ENCODE measurements around the gene MSRB2. TPM values are rescaled to one million over a fixed set of nuclear protein-coding genes. Genes with fewer than 3 reads are reported as not detected.

MSRB2 gene
- 10 to 100 TPM; 19.0 to 31.5 (median 24.9) TPM for total RNA-seq

GRCh38 chr10:23095404-23095965 lies at the start of gene MSRB2:
TSS of gene MSRB2 (plus strand) at chr10:23095579. CDS start at chr10:23095609, 30 bp downstream.
- TF ChIP-seq CTCF (IDR thresholded peaks at IDR 0.05) (no peak), POLR2AphosphoS5 (IDR thresholded peaks at IDR 0.05) (peak; percentile 26 to 75 (median 39)), POLR2A (IDR thresholded peaks at IDR 0.05) (no peak)
- no peaks in the 10 kb centered on the region for H3K36me3 ChIP-seq
- H3K4me1 ChIP-seq, result peaks cover 0 to 4% of the 10 kb centered on the region in 2 donors
- peak; percentile 90 to 93 for DNase-seq (ENCODE audit: low spot score in 2 of 2)
- peak within 1 kb of the TSS; percentile 97 for H3K27ac ChIP-seq
- intact Hi-C loops (cut with DNase I; ENCODE audit: low total_unique reads), result no loop called here
- no peaks in the 10 kb centered on the region for H3K27me3 ChIP-seq
- peaks cover 4 to 7% of the 10 kb centered on the region in 2 donors for H3K9me3 ChIP-seq
- peak within 1 kb of the TSS; percentile 78 to 85 (median 79) for H3K4me3 ChIP-seq

GRCh38 chr10:23046027-23046426 lies 49.4 kb upstream of the MSRB2 start:
- H3K27me3 ChIP-seq, result no peaks in the 10 kb centered on the region
- H3K4me1 ChIP-seq, result no peaks in the 10 kb centered on the region
- no peaks in the 10 kb centered on the region for H3K36me3 ChIP-seq
- H3K27ac ChIP-seq, result no peak overlapping the region
- H3K4me3 ChIP-seq, result no peak overlapping the region
- DNase-seq (ENCODE audit: low spot score in 2 of 2), result no peak
- TF ChIP-seq POLR2AphosphoS5 (IDR thresholded peaks at IDR 0.05) (no peak), POLR2A (IDR thresholded peaks at IDR 0.05) (no peak), CTCF (IDR thresholded peaks at IDR 0.05) (no peak)
- H3K9me3 ChIP-seq, result no peaks in the 10 kb centered on the region
- intact Hi-C loops (cut with DNase I; ENCODE audit: low total_unique reads), result loop anchor here (5.0 kb wide), 1 partner anchor 734 kb away; no protein-coding TSS in a partner anchor

- intact Hi-C loops (cut with DNase I; ENCODE audit: low total_unique reads), result loop anchor here (5.0 kb wide), 1 partner anchor 735 kb away; no protein-coding TSS in a partner anchor
- H3K4me1 ChIP-seq, result no peaks in the 10 kb centered on the region
- H3K36me3 ChIP-seq, result no peaks in the 10 kb centered on the region
- no peak overlapping the region for H3K4me3 ChIP-seq
- H3K27me3 ChIP-seq, result no peaks in the 10 kb centered on the region
- H3K9me3 ChIP-seq, result no peaks in the 10 kb centered on the region
- H3K27ac ChIP-seq, result no peak overlapping the region
- TF ChIP-seq POLR2AphosphoS5 (IDR thresholded peaks at IDR 0.05) (no peak), CTCF (IDR thresholded peaks at IDR 0.05) (no peak), POLR2A (IDR thresholded peaks at IDR 0.05) (no peak)
- DNase-seq (ENCODE audit: low spot score in 2 of 2), result no peak
Observed at GRCh38 chr10:23047201-23048050, 48.0 kb upstream of the MSRB2 start.

GRCh38 chr10:23048191-23048590 lies 47.2 kb upstream of the MSRB2 start:
- H3K9me3 ChIP-seq, result no peaks in the 10 kb centered on the region
- H3K27me3 ChIP-seq, result no peaks in the 10 kb centered on the region
- DNase-seq (ENCODE audit: low spot score in 2 of 2), result no peak
- H3K36me3 ChIP-seq, result no peaks in the 10 kb centered on the region
- TF ChIP-seq CTCF (IDR thresholded peaks at IDR 0.05), result no peak
- TF ChIP-seq POLR2A (IDR thresholded peaks at IDR 0.05), result no peak
- intact Hi-C loops (cut with DNase I; ENCODE audit: low total_unique reads), result loop anchor here (5.0 kb wide), 1 partner anchor 736 kb away; no protein-coding TSS in a partner anchor
- H3K4me3 ChIP-seq, result no peak overlapping the region
- H3K27ac ChIP-seq, result no peak overlapping the region
- H3K4me1 ChIP-seq, result no peaks in the 10 kb centered on the region

GRCh38 chr10:23051278-23051677 lies 44.1 kb upstream of the MSRB2 start:
- Histone ChIP-seq H3K4me1 (no peaks in the 10 kb centered on the region), H3K27ac (no peak overlapping the region), H3K9me3 (no peaks in the 10 kb centered on the region), H3K36me3 (no peaks in the 10 kb centered on the region), H3K4me3 (no peak overlapping the region), H3K27me3 (no peaks in the 10 kb centered on the region)
- no peak for TF ChIP-seq POLR2AphosphoS5 (IDR thresholded peaks at IDR 0.05)
- TF ChIP-seq POLR2A (IDR thresholded peaks at IDR 0.05), result no peak
- TF ChIP-seq CTCF (IDR thresholded peaks at IDR 0.05), result no peak
- no peak for DNase-seq (ENCODE audit: low spot score in 2 of 2)
- intact Hi-C loops (cut with DNase I; ENCODE audit: low total_unique reads), result no loop called here
